HepG2 (cell line): Measurements from ENCODE around the gene ZNF273. TPM values are rescaled to one million over a fixed set of nuclear protein-coding genes. Genes with fewer than 3 reads are reported as not detected.

Experiments used
- AFF4 ChIP-seq: sonication (generic); formaldehyde crosslinking; IDR thresholded peaks from 2 replicates; pipeline ENCODE4 v1.4.0; 2020; ENCODE audit warnings: missing genetic modification reagents
- AGO1 ChIP-seq: fragments of 200-400 bp; formaldehyde crosslinking; IDR thresholded peaks from 2 replicates; pipeline ENCODE4 v1.6.1; 2017; ENCODE audit warnings: mild to moderate bottlenecking, low read depth, low read length, moderate library complexity; ENCODE audit not compliant: poor library complexity, severe bottlenecking
- CCAR2 ChIP-seq: fragments of 200-400 bp; formaldehyde crosslinking; optimal IDR thresholded peaks from 2 replicates; pipeline ENCODE3; 2018; ENCODE audit warnings: low read depth, mild to moderate bottlenecking, low read length, moderate library complexity
- GMEB1 ChIP-seq: sonication (generic); formaldehyde crosslinking; IDR thresholded peaks from 2 replicates; pipeline ENCODE4 v1.5.1; 2020; ENCODE audit warnings: missing genetic modification reagents, mild to moderate bottlenecking, borderline replicate concordance
- KDM5B ChIP-seq: sonication (generic); formaldehyde crosslinking; IDR thresholded peaks from 2 replicates; pipeline ENCODE4 v1.4.0; 2020; ENCODE audit warnings: missing genetic modification reagents, mild to moderate bottlenecking, borderline replicate concordance
- MAZ ChIP-seq, 2 experiments: sonication (generic) in 1 of 2; formaldehyde crosslinking in 1 of 2; IDR thresholded peaks; 2 replicates each; pipeline versions ENCODE4 v1.5.0 to v1.6.1; 2012 to 2020; ENCODE audit warnings: low read depth in 2 of 2, mild to moderate bottlenecking in 2 of 2, borderline replicate concordance in 1 of 2, improper control_type of control experiment in 1 of 2, low read length in 1 of 2, missing genetic modification reagents in 1 of 2, moderate library complexity in 1 of 2
- MNT ChIP-seq: fragments of 450-650 bp; IDR thresholded peaks from 2 replicates; pipeline ENCODE4 v1.6.1; 2016
- NFE2L2 ChIP-seq: fragments of 150-350 bp; IDR thresholded peaks from 2 replicates; pipeline ENCODE4 v1.6.1; 2014; ENCODE audit warnings: low read length
- RBM22 ChIP-seq: fragments of 200-400 bp; formaldehyde crosslinking; optimal IDR thresholded peaks from 2 replicates; pipeline ENCODE3; 2017; ENCODE audit warnings: mild to moderate bottlenecking, low read length, moderate library complexity
- SALL1 ChIP-seq: sonication (generic); formaldehyde crosslinking; IDR thresholded peaks from 2 replicates; pipeline ENCODE4 v1.8.0; 2022; ENCODE audit warnings: mild to moderate bottlenecking, missing genetic modification reagents
- SIX1 ChIP-seq: sonication (generic); formaldehyde crosslinking; IDR thresholded peaks from 2 replicates; pipeline ENCODE4 v1.4.0; 2020; ENCODE audit warnings: missing genetic modification reagents, borderline replicate concordance
- ZBTB7A ChIP-seq: sonication (generic); formaldehyde crosslinking; IDR thresholded peaks from 2 replicates; pipeline ENCODE4 v1.8.0; 2022; ENCODE audit warnings: mild to moderate bottlenecking, missing genetic modification reagents
- ZEB1 ChIP-seq: IDR thresholded peaks from 2 replicates; pipeline ENCODE4 v1.6.1; 2012; ENCODE audit warnings: mild to moderate bottlenecking, low read depth, inconsistent platforms; ENCODE audit not compliant: insufficient replicate concordance
- ZNF296 ChIP-seq: sonication (generic); formaldehyde crosslinking; conservative IDR thresholded peaks from 2 replicates; pipeline ENCODE4 v1.5.0; 2020; ENCODE audit warnings: mild to moderate bottlenecking, missing genetic modification reagents
- ZNF382 ChIP-seq: sonication (generic); formaldehyde crosslinking; IDR thresholded peaks from 2 replicates; pipeline ENCODE4 v1.5.0; 2020; ENCODE audit warnings: missing genetic modification reagents, mild to moderate bottlenecking, borderline replicate concordance
- ZNF644 ChIP-seq: IDR thresholded peaks from 2 replicates; pipeline ENCODE4 v1.6.1; 2016; ENCODE audit warnings: low read depth
- ZNF776 ChIP-seq: sonication (generic); formaldehyde crosslinking; IDR thresholded peaks from 2 replicates; pipeline ENCODE4 v1.4.0; 2020; ENCODE audit warnings: mild to moderate bottlenecking, missing genetic modification reagents
- polyA plus RNA-seq, 8 experiments: library from polyadenylated mRNA; depleted of rRNA in 3 of 8; stranded (reverse) in 7 of 8; unstranded in 1 of 8; fragments of >200 nt; fragmentation: Illumina TruSeq in 4 of 8; extraction: Trizol in 4 of 8; gene quantifications; 2 replicates each; pipeline versions ENCODE4 v1.2.1 to v1.2.3, GENCODE V29; 2011 to 2016; ENCODE audit warnings: low read depth in 4 of 8, missing spikeins in 1 of 8, mixed read lengths in 1 of 8; ENCODE audit not compliant: insufficient read depth in 1 of 8
- total RNA-seq, 5 experiments: library from RNA; depleted of rRNA; stranded (reverse); fragments of >200 nt; fragmentation: Illumina TruSeq; extraction: Trizol; gene quantifications; 2 replicates each; pipeline ENCODE4 v1.2.3, GENCODE V29; 2016; ENCODE audit warnings: low read depth in 1 of 5
- TF ChIP-seq, protein P1 (sequence below): IDR thresholded peaks from 2 replicates; pipeline ENCODE4 v1.6.1; 2016; ENCODE audit warnings: mild to moderate bottlenecking, missing biosample characterization, missing genetic modification reagents
- TF ChIP-seq, protein P2 (sequence below): IDR thresholded peaks from 2 replicates; pipeline ENCODE4 v1.6.1; 2016; ENCODE audit warnings: missing compliant biosample characterization, missing genetic modification reagents, borderline replicate concordance

The ZNF273 gene
- total and polyA plus RNA-seq, 2 of the 13 experiments (the other 11 are each of a cell fraction or from before 2014, with no cell fraction given) = 1.7 to 5.8 TPM

- TF ChIP-seq AFF4 (CRISPR knock-in tag) (no peak), ZNF644 (CRISPR knock-in tag) (no peak), RBM22 (no peak), CCAR2 (no peak), ZNF296 (no peak), ZNF382 (CRISPR knock-in tag) (no peak), MAZ (IDR thresholded peaks at IDR 0.05; ENCODE audit: borderline replicate concordance, low read depth, low read length) (no peak), MAZ (CRISPR knock-in tag; IDR thresholded peaks at IDR 0.05; ENCODE audit: low read depth) (no peak), GMEB1 (CRISPR knock-in tag) (no peak), MNT (no peak), SALL1 (peak; percentile 54), ZNF776 (no peak), KDM5B (CRISPR knock-in tag) (no peak), NFE2L2 (no peak), ZBTB7A (CRISPR knock-in tag) (no peak), SIX1 (CRISPR knock-in tag) (no peak), ZEB1 (no peak), AGO1 (peak; percentile 48)
- TF ChIP-seq, protein P1, sequence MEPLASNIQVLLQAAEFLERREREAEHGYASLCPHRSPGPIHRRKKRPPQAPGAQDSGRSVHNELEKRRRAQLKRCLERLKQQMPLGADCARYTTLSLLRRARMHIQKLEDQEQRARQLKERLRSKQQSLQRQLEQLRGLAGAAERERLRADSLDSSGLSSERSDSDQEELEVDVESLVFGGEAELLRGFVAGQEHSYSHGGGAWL (CRISPR knock-in tag) = no peak
- TF ChIP-seq, protein P2, sequence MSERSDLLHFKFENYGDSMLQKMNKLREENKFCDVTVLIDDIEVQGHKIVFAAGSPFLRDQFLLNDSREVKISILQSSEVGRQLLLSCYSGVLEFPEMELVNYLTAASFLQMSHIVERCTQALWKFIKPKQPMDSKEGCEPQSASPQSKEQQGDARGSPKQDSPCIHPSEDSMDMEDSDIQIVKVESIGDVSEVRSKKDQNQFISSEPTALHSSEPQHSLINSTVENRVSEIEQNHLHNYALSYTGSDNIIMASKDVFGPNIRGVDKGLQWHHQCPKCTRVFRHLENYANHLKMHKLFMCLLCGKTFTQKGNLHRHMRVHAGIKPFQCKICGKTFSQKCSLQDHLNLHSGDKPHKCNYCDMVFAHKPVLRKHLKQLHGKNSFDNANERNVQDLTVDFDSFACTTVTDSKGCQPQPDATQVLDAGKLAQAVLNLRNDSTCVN (CRISPR knock-in tag) = no peak
These were observed at the start of gene ZNF273 (continued) for GRCh38 chr7:64902806-64903721.
